Neural crest cell (in vitro differentiated cells): ENCODE measurements around the gene PHF2. TPM values are rescaled to one million over a fixed set of nuclear protein-coding genes. Genes with fewer than 3 reads are reported as not detected.

Source experiments
- DNase-seq: peaks from one replicate; pipeline ENCODE4 v3.0.0; 2021; ENCODE audit warnings: low read depth, mixed read lengths, low spot score
- H3K27ac Mint-ChIP-seq: one replicate; pipeline ENCODE4 v1.8.0; 2021; ENCODE audit warnings: mild to moderate bottlenecking, mixed read lengths; ENCODE audit not compliant: unreplicated experiment
- H3K27me3 Mint-ChIP-seq: 2 replicates; pipeline ENCODE4 v1.8.0; 2021; ENCODE audit warnings: low read depth, mild to moderate bottlenecking, mixed read lengths
- H3K36me3 Mint-ChIP-seq: 2 replicates; pipeline ENCODE4 v1.8.0; 2021; ENCODE audit warnings: low read depth, mild to moderate bottlenecking, mixed read lengths
- H3K4me1 Mint-ChIP-seq: 2 replicates; pipeline ENCODE4 v1.8.0; 2021; ENCODE audit warnings: mixed read lengths
- H3K4me3 Mint-ChIP-seq: one replicate; pipeline ENCODE4 v1.8.0; 2021; ENCODE audit warnings: mild to moderate bottlenecking, mixed read lengths
- H3K9me3 Mint-ChIP-seq: 2 replicates; pipeline ENCODE4 v1.8.0; 2021; ENCODE audit warnings: mixed read lengths
- CTCF ChIP-seq: fragments of 200-600 bp; sonication (generic); conservative IDR thresholded peaks from 2 replicates; pipeline ENCODE4 v1.5.0; 2021; ENCODE audit warnings: antibody characterized with exemption, mild to moderate bottlenecking
- total RNA-seq: library from RNA; stranded (reverse); gene quantifications from 2 replicates; pipeline ENCODE4 v1.2.1, GENCODE V29; 2021

PHF2 gene
- total RNA-seq, 1 donor from 2014 or later = 34.4 TPM

- peak overlapping the region; percentile 12 for H3K27ac Mint-ChIP-seq
- no peaks in the 10 kb centered on the region for H3K27me3 Mint-ChIP-seq
- peaks cover 16% of the 10 kb centered on the region for H3K9me3 Mint-ChIP-seq
- H3K4me3 Mint-ChIP-seq = no peak overlapping the region
- H3K36me3 Mint-ChIP-seq = peaks cover 51% of the 10 kb centered on the region
- peaks cover 4% of the 10 kb centered on the region for H3K4me1 Mint-ChIP-seq
- TF ChIP-seq CTCF = no peak
- DNase-seq = no peak
Observed at GRCh38 chr9:93636172-93636661, 59.8 kb downstream of the PHF2 start.

- no peaks in the 10 kb centered on the region for H3K27me3 Mint-ChIP-seq
- H3K27ac Mint-ChIP-seq = no peak overlapping the region
- DNase-seq = no peak
- H3K4me1 Mint-ChIP-seq = peaks cover 4% of the 10 kb centered on the region
- no peak overlapping the region for H3K4me3 Mint-ChIP-seq
- H3K36me3 Mint-ChIP-seq = peaks cover 55% of the 10 kb centered on the region
- no peak for TF ChIP-seq CTCF
- H3K9me3 Mint-ChIP-seq = peaks cover 16% of the 10 kb centered on the region
Observed at GRCh38 chr9:93636667-93637066, 60.3 kb downstream of the PHF2 start.

- peaks cover 61% of the 10 kb centered on the region for H3K36me3 Mint-ChIP-seq
- H3K4me1 Mint-ChIP-seq = peaks cover 4% of the 10 kb centered on the region
Observed at GRCh38 chr9:93637886-93638285, 61.5 kb downstream of the PHF2 start.

GRCh38 chr9:93640027-93640426, 63.6 kb downstream of the PHF2 start:
- Mint-ChIP-seq H3K4me3 (no peak overlapping the region), H3K9me3 (peaks cover 16% of the 10 kb centered on the region), H3K4me1 (peaks cover 3% of the 10 kb centered on the region), H3K36me3 (peaks cover 72% of the 10 kb centered on the region), H3K27me3 (no peaks in the 10 kb centered on the region), H3K27ac (no peak overlapping the region)
- TF ChIP-seq CTCF = no peak
- no peak for DNase-seq

More at GRCh38 chr9:93637886-93638285, 61.5 kb downstream of the PHF2 start:
- Mint-ChIP-seq H3K9me3 (peaks cover 16% of the 10 kb centered on the region), H3K4me3 (no peak overlapping the region), H3K27ac (no peak overlapping the region), H3K27me3 (no peaks in the 10 kb centered on the region)
- TF ChIP-seq CTCF = no peak
- DNase-seq = no peak

GRCh38 chr9:93642961-93643360, 66.6 kb downstream of the PHF2 start:
- Mint-ChIP-seq H3K4me3 (no peak overlapping the region), H3K27me3 (no peaks in the 10 kb centered on the region), H3K36me3 (peaks cover 47% of the 10 kb centered on the region), H3K4me1 (no peaks in the 10 kb centered on the region), H3K9me3 (peaks cover 5% of the 10 kb centered on the region), H3K27ac (no peak overlapping the region)
- TF ChIP-seq CTCF = no peak
- DNase-seq = no peak
